Gastroesophageal sphincter (tissue), 3 donors: ENCODE data around the gene SUZ12.
"Not testable (repeated sequence)": the region's sequence is repeated elsewhere in the genome, so short reads cannot be mapped to it uniquely, and the experiment has no call there.

ENCODE experiments used
- EP300 ChIP-seq: sonication (generic); formaldehyde crosslinking; IDR thresholded peaks from one replicate; pipeline ENCODE4 v1.6.1; 2017; ENCODE audit warnings: antibody characterized with exemption, mild to moderate bottlenecking
- POLR2A ChIP-seq, 2 donors: fragments of 450-650 bp; IDR thresholded peaks; one replicate each; pipeline ENCODE4 v1.6.1; 2017; ENCODE audit warnings: antibody characterized with exemption in 2 of 2, mild to moderate bottlenecking in 2 of 2, moderate library complexity in 1 of 2
- POLR2AphosphoS5 ChIP-seq: sonication (generic); formaldehyde crosslinking; IDR thresholded peaks from one replicate; pipeline ENCODE4 v1.6.1; 2017; ENCODE audit warnings: antibody characterized with exemption
- TF ChIP-seq, protein P1 (sequence below), 4 experiments: fragments of 200-600 bp in 2 of 4; fragments of 450-650 bp in 2 of 4; sonication (generic) in 1 of 4; IDR thresholded peaks; one replicate each; pipeline ENCODE4 v1.5.1; 2017 to 2019; ENCODE audit warnings: antibody characterized with exemption in 4 of 4, mild to moderate bottlenecking in 2 of 4, moderate library complexity in 2 of 4

DNA sequence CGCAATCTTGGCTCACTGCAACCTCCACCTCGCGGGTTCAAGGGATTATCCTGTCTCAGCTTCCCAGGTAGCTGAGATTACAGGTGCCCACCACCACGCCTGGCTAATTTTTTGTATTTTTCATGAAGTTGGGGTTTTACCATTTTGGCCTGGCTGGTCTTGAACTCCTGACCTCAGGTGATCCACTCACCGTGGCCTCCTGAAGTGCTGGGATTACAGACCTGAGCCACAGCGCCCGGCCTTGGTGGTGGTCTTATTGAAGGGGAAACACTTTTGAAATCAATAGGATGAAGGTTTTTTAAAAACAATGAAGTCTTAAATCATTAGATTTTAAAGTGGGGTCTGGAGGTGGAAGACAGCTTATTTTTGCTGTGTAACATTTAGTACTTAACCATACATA lies 5.6 kb downstream of the SUZ12 start:
- not testable (repeated sequence) for TF ChIP-seq POLR2A (IDR thresholded peaks at IDR 0.05); EP300; POLR2AphosphoS5
- TF ChIP-seq, protein P1, sequence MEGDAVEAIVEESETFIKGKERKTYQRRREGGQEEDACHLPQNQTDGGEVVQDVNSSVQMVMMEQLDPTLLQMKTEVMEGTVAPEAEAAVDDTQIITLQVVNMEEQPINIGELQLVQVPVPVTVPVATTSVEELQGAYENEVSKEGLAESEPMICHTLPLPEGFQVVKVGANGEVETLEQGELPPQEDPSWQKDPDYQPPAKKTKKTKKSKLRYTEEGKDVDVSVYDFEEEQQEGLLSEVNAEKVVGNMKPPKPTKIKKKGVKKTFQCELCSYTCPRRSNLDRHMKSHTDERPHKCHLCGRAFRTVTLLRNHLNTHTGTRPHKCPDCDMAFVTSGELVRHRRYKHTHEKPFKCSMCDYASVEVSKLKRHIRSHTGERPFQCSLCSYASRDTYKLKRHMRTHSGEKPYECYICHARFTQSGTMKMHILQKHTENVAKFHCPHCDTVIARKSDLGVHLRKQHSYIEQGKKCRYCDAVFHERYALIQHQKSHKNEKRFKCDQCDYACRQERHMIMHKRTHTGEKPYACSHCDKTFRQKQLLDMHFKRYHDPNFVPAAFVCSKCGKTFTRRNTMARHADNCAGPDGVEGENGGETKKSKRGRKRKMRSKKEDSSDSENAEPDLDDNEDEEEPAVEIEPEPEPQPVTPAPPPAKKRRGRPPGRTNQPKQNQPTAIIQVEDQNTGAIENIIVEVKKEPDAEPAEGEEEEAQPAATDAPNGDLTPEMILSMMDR (IDR thresholded peaks at IDR 0.05): not testable (repeated sequence)
